DND-41 (cell line): ENCODE measurements around the gene ARID5A.

Experiments
- CTCF ChIP-seq: IDR thresholded peaks from 2 replicates; pipeline ENCODE4 v1.5.1; 2012; ENCODE audit warnings: borderline replicate concordance, low read length, moderate library complexity, mild to moderate bottlenecking; ENCODE audit not compliant: poor library complexity, severe bottlenecking; ENCODE audit errors: extremely low read depth
- EZH2 ChIP-seq: IDR thresholded peaks from 3 replicates; pipeline ENCODE4 v1.6.1; 2012; ENCODE audit warnings: borderline replicate concordance, low read depth, mild to moderate bottlenecking, moderate library complexity, low read length, inconsistent platforms; ENCODE audit not compliant: severe bottlenecking

- TF ChIP-seq CTCF (no peak), EZH2 (no peak)
These were observed 44.2 kb downstream of the ARID5A start for GRCh38 chr2:96580771-96581170.
